ENCODE results near the gene KRTAP10-6.
"Not testable (repeated sequence)": the region's sequence is repeated elsewhere in the genome, so short reads cannot be mapped to it uniquely, and the experiment has no call there.

Gene KRTAP10-6

DNA sequence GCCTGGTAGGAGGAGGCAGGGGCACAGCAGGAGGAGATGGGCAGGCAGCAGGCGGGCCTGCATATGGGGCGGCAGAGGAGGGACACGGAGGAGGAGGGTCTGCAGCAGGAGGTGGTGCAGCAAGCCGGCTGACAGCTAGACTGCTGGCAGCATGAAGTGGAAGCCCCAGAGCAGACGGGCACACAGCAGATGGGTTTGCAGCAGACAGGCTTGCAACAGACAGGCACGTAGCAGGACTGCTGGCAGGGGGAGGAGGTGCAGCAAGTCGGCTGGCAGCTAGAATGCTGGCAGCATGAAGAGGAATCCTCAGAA lies 12.5 kb downstream of the KRTAP10-6 start:
- H3K4me3 ChIP-seq (replicated peaks in 1 of 2; ENCODE audit: low read depth in 2 of 2, low read length in 2 of 2) = no peak overlapping the region
- TF ChIP-seq, protein P1, sequence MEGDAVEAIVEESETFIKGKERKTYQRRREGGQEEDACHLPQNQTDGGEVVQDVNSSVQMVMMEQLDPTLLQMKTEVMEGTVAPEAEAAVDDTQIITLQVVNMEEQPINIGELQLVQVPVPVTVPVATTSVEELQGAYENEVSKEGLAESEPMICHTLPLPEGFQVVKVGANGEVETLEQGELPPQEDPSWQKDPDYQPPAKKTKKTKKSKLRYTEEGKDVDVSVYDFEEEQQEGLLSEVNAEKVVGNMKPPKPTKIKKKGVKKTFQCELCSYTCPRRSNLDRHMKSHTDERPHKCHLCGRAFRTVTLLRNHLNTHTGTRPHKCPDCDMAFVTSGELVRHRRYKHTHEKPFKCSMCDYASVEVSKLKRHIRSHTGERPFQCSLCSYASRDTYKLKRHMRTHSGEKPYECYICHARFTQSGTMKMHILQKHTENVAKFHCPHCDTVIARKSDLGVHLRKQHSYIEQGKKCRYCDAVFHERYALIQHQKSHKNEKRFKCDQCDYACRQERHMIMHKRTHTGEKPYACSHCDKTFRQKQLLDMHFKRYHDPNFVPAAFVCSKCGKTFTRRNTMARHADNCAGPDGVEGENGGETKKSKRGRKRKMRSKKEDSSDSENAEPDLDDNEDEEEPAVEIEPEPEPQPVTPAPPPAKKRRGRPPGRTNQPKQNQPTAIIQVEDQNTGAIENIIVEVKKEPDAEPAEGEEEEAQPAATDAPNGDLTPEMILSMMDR (IDR thresholded peaks at IDR 0.05; ENCODE audit: low read depth, low read length) = no peak
- no peak for DNase-seq (ENCODE audit: low read depth in 2 of 2)

DNA sequence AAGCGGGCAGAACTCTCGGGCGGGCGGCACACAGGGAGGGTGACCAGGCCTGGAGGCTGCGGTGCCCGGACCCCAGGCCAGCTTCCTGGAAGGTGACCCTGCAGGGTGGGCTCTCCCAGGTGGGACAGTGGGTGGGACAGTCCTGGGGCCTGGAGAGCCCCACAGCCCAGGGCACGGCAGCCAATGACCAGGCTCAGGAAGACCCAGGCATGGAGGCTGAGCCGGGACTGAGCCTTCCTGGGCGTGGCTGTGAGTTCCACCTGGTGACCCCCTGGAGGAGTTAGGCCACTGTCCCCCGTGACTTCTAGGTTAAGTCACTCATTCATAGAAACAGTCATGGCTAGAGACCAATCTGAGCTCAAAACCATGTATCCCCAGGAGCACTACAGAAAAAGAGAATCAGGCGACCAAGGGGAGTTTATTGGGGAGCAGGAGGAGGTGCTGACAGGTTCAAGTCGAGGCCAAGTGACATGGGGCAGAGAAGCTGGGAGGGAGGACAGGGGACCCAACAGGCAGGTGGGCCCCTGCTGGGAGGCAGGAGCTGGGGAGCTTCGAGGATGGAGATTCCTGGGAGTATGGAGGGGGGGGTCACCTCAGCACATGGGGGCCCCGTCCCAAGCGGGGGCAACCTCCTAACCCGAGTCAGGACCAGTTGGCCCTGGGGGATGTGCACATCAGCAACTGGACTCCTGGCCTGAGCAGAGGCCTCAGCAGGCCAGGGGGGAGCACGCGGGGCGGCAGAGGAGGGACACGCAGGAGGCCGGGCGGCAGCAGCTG lies 13.1 kb downstream of the KRTAP10-6 start:
- DNase-seq (ENCODE audit: low read depth in 2 of 2) = no peak

DNA sequence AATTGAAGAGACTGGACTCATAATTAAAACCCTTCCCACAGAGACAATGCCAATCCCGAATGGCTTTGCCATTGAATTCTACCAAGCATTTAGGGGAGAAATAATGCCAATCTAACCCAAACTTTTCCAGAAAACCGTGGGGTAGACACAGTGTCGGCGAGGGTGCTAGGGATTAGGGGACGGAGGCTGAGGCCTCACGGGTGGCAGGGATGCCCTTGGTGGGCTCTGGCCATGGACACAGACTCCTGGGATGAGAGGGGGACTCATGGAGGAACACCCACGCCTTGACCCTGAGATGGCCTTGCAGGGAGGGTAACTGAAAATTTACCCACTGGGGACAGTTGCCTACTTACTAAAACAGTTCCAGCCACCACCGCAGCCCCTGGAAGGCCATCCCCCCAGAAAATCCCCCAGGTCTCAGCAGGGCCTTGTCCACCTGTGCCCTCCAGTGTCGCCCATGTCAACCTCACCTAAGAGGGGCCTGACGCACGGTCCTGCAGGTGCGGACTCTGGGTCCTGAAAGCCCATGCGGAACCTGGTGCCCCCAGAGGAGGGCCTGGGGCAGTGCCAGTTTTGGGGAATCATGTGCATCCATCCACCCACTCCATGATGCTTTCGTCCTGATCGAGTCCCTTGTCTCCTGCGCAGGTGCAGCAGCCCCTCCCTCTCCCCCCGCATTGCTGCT lies 13.8 kb downstream of the KRTAP10-6 start:
- DNase-seq (ENCODE audit: low read depth in 2 of 2) = no peak
- TF ChIP-seq, protein P1 (IDR thresholded peaks at IDR 0.05; ENCODE audit: low read depth, low read length) = no peak
- H3K4me3 ChIP-seq (replicated peaks in 1 of 2; ENCODE audit: low read depth in 2 of 2, low read length in 2 of 2) = no peak overlapping the region

More for the DNA sequence above, 13.1 kb downstream of the KRTAP10-6 start:
- TF ChIP-seq, protein P1 (IDR thresholded peaks at IDR 0.05; ENCODE audit: low read depth, low read length) = no peak
- H3K4me3 ChIP-seq (replicated peaks in 1 of 2; ENCODE audit: low read depth in 2 of 2, low read length in 2 of 2) = no peak overlapping the region

DNA sequence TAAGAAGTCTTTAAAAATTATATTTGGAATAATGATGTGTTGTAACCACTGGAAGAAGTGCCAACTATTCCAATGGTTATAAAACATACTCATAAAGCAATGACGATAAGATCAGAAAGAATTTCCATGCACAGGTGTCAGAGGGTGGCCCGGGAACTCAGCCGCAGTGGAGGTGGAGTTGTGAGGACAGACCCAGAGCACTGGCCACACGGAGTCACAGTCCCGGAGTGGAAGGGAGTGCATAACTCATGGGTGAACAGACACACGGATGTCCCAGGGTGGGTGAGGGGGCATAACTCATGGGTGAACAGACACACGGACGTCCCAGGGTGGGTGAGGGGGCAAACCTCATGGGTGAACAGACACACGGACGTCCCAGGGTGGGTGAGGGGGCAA lies 16.3 kb downstream of the KRTAP10-6 start:
- no peak for DNase-seq (ENCODE audit: low read depth in 2 of 2)
- TF ChIP-seq, protein P1 (IDR thresholded peaks at IDR 0.05; ENCODE audit: low read depth, low read length) = no peak

DNA sequence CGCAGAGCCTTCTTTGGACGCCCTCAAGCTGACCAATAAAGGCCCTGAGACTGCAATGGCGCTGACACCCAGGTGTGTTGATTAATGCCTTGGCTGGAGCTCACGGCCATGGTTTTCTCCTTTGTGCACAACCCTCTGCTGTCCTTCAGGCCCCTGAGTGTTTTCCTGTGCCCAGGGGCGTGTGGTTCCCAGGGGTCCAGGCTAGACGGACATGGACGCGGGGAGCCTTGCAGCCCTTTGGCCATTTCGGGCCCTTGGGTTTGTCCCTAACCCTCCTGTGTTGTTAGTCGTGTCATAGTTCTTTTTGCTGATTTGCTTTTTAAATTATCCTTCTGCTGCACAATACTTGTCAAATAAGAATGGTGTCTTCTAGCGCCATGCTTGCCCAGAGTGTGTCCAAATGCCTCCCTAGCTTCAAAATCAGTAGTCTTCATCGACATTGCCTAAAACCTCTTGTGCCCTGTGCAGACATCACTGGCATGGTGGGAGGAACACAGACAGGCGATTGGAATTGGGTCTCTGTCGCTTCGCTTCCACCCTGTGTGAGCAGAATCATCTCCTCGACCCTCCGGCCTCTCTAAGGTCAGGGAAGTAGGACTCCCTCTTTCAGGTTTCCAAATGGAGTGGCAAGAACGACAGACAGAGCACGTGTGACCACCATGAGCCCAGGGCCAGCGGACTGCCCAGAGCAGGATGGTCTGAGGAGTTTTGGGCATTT lies 16.8 kb downstream of the KRTAP10-6 start:
- no peak overlapping the region for H3K4me3 ChIP-seq (replicated peaks in 1 of 2; ENCODE audit: low read depth in 2 of 2, low read length in 2 of 2)
- no peak for DNase-seq (ENCODE audit: low read depth in 2 of 2)
- TF ChIP-seq, protein P1 (IDR thresholded peaks at IDR 0.05; ENCODE audit: low read depth, low read length) = no peak

More for the DNA sequence above, 16.3 kb downstream of the KRTAP10-6 start:
- H3K4me3 ChIP-seq (replicated peaks in 1 of 2; ENCODE audit: low read depth in 2 of 2, low read length in 2 of 2) = no peak overlapping the region

DNA sequence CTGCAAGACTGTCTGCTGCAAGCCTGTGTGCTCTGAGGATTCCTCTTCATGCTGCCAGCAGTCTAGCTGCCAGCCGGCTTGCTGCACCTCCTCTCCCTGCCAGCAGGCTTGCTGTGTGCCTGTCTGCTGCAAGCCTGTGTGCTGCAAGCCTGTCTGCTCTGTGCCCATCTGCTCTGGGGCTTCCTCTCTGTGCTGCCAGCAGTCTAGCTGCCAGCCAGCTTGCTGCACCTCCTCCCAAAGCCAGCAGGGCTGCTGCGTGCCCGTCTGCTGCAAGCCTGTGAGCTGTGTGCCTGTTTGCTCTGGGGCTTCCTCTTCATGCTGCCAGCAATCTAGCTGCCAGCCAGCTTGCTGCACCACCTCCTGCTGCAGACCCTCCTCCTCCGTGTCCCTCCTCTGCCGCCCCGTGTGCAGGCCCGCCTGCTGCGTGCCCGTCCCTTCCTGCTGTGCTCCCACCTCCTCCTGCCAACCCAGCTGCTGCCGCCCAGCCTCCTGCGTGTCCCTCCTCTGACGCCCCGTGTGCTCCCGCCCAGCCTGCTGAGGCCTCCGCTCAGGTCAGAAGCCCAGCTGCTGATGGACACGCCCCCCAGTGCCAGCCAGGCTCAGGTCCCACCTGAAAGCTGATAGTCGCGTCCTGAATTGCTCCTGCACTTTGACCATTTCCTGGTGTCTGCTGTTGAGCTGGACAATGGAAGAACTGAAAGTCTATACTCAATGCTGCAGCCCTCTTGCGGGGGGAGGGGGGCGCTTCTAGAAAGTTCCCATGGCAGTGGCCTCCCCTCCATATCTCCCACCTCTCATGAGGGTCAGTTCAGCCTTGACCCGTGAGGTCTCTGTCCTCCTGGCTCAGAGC lies 17.6 kb downstream of the KRTAP10-6 start:
- no peak overlapping the region for H3K4me3 ChIP-seq (replicated peaks in 1 of 2; ENCODE audit: low read depth in 2 of 2, low read length in 2 of 2)
- TF ChIP-seq, protein P1 (IDR thresholded peaks at IDR 0.05; ENCODE audit: low read depth, low read length) = no peak
- DNase-seq (ENCODE audit: low read depth in 2 of 2) = no peak

DNA sequence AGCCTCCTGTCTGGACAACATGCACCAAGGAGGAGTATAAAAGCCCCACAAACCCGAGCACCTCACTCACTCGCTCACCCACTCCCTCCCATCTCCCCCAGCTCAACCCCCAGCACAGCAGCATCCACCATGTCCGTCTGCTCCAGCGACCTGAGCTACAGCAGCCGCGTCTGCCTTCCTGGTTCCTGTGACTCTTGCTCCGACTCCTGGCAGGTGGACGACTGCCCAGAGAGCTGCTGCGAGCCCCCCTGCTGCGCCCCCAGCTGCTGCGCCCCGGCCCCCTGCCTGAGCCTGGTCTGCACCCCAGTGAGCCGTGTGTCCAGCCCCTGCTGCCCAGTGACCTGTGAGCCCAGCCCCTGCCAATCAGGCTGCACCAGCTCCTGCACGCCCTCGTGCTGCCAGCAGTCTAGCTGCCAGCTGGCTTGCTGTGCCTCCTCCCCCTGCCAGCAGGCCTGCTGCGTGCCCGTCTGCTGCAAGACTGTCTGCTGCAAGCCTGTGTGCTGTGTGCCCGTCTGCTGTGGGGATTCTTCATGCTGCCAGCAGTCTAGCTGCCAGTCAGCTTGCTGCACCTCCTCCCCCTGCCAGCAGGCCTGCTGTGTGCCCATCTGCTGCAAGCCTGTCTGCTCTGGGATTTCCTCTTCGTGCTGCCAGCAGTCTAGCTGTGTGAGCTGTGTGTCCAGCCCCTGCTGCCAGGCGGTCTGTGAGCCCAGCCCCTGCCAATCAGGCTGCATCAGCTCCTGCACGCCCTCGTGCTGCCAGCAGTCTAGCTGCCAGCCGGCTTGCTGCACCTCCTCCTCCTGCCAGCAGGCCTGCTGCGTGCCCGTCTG lies 18.5 kb downstream of the KRTAP10-6 start, which contains the start of gene KRTAP10-4:
TSS of gene KRTAP10-4 (plus strand) at position 100 of the 827 bp plus-strand sequence. CDS start at position 130, 30 bp downstream.
- not testable (repeated sequence) for DNase-seq (ENCODE audit: low read depth in 2 of 2); H3K4me3 ChIP-seq (replicated peaks in 1 of 2; ENCODE audit: low read depth in 2 of 2, low read length in 2 of 2)

Measured in cardiac fibroblast (primary cell).